GM10248 (cell line): ENCODE data around the gene NPSR1.

ENCODE experiments used
- CTCF ChIA-PET: fragments of 300-600 bp; sonication (Branson Sonifier 250); formaldehyde crosslinking; extraction: SDS; loops from one replicate; lab custom pipeline; 2021; ENCODE audit warnings: antibody characterized with exemption; lab: Yijun Ruan, JAX
- POLR2A ChIA-PET: fragments of 350-650 bp; sonication (Branson Sonifier 250); formaldehyde crosslinking; extraction: SDS; loops from one replicate; lab custom pipeline; 2020; ENCODE audit warnings: antibody characterized with exemption; lab: Yijun Ruan, JAX
- DNase-seq: peaks from one replicate; pipeline ENCODE4 v3.0.0; 2012; ENCODE audit errors: extremely low spot score
- TF ChIP-seq, protein P1 (sequence below): IDR thresholded peaks from 2 replicates; pipeline ENCODE4 v1.5.1; 2012; ENCODE audit warnings: mild to moderate bottlenecking, low read depth; ENCODE audit errors: extremely low read depth, missing control alignments, control extremely low read depth

The NPSR1 gene

DNA sequence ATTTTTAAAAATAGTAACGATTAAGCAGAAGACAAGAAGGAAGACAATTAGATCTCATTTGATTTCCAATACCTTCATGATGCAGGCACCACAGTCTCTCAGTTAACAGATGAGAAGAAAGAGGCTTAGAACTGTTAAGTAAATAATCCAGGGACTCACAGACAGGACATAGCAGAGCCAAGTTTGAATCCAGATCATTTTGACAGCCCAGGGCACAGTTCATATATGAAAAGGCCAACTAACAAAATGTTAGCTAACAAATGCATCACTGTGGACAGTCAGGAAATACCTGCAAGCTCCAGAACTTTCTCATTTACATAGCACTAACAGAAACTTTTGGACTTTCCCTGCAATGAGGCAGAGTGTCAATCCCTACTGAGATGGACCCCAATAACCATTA is 4.2 kb upstream of the NPSR1 start:
- TF ChIP-seq, protein P1, sequence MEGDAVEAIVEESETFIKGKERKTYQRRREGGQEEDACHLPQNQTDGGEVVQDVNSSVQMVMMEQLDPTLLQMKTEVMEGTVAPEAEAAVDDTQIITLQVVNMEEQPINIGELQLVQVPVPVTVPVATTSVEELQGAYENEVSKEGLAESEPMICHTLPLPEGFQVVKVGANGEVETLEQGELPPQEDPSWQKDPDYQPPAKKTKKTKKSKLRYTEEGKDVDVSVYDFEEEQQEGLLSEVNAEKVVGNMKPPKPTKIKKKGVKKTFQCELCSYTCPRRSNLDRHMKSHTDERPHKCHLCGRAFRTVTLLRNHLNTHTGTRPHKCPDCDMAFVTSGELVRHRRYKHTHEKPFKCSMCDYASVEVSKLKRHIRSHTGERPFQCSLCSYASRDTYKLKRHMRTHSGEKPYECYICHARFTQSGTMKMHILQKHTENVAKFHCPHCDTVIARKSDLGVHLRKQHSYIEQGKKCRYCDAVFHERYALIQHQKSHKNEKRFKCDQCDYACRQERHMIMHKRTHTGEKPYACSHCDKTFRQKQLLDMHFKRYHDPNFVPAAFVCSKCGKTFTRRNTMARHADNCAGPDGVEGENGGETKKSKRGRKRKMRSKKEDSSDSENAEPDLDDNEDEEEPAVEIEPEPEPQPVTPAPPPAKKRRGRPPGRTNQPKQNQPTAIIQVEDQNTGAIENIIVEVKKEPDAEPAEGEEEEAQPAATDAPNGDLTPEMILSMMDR = no peak
- DNase-seq = no peak
- ChIA-PET POLR2A (no interaction called here), CTCF (interaction anchor here (0.7 to 1.0 kb wide), 2 partner anchors 20 to 33 kb away, joined by 3 to 4 read pairs; no protein-coding TSS in a partner anchor)

DNA sequence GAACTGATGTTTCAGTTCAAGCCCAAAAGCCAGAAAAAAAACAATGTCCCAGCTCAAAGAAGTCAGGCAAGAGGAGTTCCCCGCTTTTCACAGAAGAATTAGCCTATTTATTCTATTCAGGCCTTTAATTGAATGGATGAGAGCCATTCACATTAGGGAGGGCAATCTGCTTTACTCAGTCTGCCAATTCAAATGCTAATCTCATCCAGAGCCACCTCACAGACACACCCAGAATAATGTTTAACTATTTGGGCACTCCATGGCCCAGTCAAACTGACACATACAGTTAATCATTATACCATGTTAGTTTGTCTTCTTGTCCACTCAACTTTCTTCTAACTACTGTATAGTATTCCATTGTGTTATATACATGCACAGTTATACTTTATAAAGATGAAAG is 2.6 kb upstream of the NPSR1 start:
- ChIA-PET POLR2A (no interaction called here), CTCF (no interaction called here)
- DNase-seq = no peak
- TF ChIP-seq, protein P1 = no peak

DNA sequence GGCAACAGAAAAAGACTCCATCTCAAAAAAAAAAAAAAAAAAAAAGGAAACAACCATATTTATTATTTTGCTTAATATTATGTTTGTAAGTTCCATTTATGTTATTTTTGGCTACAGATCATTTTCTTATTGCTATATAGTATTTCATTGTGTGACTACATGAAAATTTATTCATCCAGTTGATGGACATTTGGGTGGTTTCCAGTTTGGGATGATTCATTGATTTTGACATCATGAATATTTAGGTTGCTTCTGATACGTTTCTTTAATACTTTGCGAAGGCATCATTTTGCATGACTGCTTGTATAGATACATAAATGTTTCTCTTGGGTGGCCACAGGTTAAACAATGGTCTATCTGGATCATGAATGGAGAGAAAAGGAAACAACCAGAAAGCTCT is 2.0 kb upstream of the NPSR1 start:
- CTCF ChIA-PET = no interaction called here
- POLR2A ChIA-PET = no interaction called here
- TF ChIP-seq, protein P1 = no peak
- DNase-seq = no peak

DNA sequence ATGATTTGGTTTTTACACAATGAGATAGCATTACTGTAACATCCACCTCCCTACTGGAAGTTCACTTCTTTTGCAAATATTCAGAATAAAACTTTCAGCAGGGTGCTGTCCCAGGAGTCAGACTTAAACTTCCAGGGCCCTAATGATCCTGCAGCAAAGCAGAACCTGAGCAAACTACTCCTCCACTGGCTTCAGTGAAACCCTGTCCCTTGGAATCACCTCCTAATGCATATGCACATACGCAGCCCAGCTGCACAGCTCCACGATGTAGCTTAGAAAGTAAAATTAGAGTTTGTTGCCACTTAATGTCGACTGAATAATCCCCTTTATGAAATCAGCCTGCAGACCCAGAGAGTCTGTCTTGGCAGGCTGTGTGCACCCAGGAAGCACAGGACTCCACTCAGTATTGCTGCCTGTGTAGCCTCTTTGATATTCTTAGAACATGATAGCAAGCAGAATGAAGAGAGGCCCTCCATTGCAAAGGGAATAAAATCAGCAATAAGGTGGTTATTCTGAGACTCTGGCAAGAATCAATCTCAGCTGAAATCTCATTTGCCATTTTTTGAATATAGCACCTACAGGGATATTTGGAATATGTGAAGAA is 1.6 kb downstream of the NPSR1 start:
- POLR2A ChIA-PET = no interaction called here
- CTCF ChIA-PET = interaction anchor here (1.8 kb wide), 1 partner anchor 15 kb away, joined by 6 read pairs; no protein-coding TSS in a partner anchor
- TF ChIP-seq, protein P1 = no peak

DNA sequence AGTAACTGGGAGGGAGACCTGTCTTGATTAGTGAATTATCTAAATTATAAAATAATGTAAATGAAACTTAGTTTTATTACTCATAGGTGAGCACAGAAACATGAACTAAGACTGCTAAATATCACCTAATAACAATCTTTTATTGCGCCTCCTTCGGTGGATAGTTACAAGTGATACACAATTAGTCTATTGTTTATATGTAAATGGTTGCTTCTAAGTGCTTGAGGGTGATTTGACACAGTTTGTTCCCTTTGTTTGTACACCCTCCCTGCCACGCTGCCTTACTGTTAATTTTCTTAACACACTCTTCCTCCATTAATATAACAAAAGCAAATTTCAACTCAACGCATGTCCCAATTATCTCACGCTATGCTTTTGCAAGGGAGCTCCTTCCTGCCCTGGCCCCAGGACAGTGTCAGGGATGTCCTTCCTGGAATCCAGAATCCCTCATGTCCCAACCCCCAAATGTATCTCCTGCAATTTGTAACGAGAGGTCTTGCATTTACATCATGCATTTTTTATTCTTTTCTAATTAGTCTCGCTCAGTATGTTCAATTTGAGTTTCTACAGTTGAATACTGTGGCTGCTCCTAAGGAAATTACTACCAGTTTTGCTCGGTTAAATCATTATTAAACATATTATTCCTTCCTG is 4.2 kb downstream of the NPSR1 start:
- TF ChIP-seq, protein P1 = no peak
- CTCF ChIA-PET = interaction anchor here (1.0 to 1.3 kb wide), 2 partner anchors 13 to 15 kb away, joined by 3 read pairs; no protein-coding TSS in a partner anchor
- POLR2A ChIA-PET = no interaction called here
- DNase-seq = no peak

More for the DNA sequence above, 1.6 kb downstream of the NPSR1 start:
- no peak for DNase-seq

DNA sequence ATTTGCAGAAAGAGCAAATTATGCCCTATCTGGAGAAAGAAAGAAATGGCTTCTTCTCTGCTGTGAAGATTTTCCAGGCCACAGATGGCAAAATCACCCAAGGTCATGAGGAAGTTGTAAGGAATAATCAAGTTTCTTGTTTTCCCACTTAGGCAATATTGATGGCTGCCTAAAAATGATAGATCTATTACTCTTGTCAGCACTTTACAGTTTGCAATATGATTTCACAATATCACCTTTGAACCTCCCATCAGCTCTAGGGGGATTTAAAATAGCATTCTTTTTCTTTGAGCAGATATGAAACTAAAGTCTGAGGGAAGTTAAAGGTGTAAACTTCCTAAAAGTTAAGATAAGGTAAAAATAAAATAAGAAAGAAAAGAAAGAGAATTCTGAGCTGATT is 6.7 kb downstream of the NPSR1 start:
- TF ChIP-seq, protein P1 = no peak
- no peak for DNase-seq
- CTCF ChIA-PET = interaction anchor here (1.3 kb wide), 1 partner anchor 17 kb away, joined by 4 read pairs; no protein-coding TSS in a partner anchor
- POLR2A ChIA-PET = no interaction called here
